DMS79 treated with DMSO at 0.1 percent for 48 hours (cell line): ENCODE results near the gene TOP2A.
A peak's percentile ranks its signal among the peaks of the same experiment; 100 is the strongest.
"Not testable (repeated sequence)": the region's sequence is repeated elsewhere in the genome, so short reads cannot be mapped to it uniquely, and the experiment has no call there.

ENCODE experiments used
- DNase-seq: peaks from one replicate; lab custom pipeline; 2025; lab: John Stamatoyannopoulos, UW

Gene TOP2A

DNA sequence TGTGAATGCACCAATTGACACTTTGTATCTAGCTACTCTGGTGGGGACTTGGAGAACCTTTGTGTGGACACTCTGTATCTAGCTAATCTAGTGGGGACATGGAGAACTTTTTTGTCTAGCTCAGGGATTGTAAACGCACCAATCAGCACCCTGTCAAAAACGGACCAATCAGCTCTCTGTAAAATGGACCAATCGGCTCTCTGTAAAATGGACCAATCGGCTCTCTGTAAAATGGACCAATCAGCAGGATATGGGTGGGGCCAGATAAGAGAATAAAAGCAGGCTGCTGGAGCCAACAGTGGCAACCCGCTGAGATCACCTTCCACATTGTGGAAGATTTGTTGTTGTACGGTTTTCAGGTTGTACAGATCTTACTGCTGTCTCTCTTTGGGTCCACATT is 41.2 kb downstream of the TOP2A start:
- DNase-seq: not testable (repeated sequence)

GRCh38 chr17:40375786-40376185 is 41.9 kb downstream of the TOP2A start:
- DNase-seq: not testable (repeated sequence)

GRCh38 chr17:40374821-40375498 is 42.7 kb downstream of the TOP2A start:
- no peak for DNase-seq

DNA sequence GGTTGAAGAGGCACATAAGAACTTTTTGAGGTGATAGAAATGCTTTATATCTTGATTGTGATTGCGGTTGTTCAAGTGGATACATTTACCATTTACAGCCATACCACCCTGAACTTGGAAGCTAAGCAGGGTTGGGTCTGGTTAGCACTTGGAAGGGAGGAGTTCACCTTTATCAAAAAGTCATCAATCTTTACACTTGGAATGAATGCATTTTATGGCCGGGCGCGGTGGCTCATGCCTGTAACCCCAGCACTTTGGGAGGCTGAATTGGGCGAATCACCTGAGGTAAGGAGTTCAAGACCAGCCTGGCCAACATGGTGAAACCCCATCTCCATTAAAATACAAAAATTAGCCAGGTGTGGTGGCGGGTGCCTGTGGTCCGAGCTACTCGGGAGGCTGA is 43.7 kb downstream of the TOP2A start:
- DNase-seq: no peak

DNA sequence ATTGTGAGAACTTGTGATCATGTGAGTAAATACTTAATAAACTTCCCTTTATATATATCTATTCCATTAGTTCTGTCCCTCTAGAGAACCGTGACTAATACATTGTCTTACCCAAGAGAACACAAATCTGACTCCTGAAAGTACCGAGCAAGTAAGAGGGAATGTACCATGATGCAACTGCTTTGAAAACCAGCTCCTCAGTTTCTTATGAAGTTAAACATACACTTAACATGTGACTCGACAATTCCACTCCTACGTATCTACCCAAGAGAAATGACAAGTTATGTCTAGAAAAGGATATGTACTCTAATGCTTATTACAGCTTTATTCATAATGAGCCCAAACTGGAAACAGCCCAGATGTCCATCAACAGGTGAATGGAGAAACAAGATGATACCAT is 44.4 kb downstream of the TOP2A start:
- DNase-seq: no peak

DNA sequence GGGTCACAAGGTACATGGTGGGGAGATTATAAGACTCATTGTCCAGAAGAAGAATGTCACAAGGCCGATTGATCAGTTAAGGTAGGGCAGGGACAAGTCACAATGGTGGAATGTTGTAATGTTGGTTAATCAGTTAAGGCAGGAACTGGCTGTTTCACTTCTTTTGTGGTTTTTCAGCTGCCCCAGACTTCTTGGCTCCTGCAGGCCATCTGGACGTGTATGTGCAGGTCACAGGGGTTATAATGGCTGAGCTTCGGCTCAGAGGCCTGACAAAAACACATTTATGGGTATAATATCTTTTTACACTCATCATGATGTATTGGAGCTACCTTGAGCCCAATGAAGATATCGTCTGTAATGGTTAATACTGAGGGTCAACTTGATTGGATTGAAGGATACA is 45.1 kb downstream of the TOP2A start:
- DNase-seq: not testable (repeated sequence)

DNA sequence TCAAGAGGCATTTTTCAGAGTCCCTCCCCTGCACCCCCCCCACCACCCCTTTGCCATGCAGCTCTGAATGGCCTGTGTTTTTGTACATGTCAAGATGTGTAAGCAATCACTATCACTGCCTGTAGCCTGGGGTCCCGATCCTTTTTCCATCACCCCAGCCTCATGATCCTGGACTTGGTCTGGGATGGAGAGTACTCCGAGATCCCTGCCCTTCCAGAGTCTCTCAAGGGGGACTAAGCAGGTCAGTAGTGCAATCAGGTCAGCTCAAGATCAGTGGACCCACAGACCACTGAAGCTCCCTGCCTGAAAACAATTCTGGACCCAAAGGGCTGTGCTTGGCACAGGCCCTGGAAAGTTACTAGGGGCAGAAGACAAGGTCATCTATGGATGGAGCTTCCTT is 45.7 kb downstream of the TOP2A start:
- no peak for DNase-seq

DNA sequence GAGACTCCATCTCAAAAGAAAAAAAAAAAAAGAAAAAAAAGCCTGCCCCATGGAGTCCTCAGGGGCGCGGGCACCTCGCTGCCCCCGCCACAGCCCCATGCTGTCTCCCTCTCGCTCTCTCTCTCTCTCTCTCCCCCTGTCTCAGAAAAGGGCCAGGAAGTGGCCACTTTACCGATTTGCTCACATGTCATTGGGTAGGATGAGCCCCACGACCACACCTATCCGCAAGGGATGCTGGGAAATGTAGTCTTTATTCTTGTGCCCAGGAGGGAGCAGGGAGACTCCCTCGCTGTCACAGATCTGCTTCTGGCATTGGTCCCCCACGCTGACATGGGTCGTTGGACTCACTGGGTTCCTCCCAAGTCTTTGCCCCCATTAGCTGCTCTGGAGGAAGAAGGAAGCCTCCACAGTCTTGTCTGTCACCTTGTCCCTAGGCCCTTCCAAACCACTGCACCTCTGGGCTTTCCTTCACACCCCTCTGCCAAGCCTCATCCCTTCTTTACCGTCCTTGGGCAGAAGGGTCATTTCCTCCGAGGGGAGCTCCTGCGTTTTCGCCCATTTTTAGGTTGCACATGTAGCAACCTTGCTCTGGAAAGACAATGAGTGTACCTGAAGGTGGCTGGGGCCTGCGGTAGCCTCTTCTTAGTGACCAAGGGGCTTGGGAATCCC is 46.3 kb downstream of the TOP2A start:
- DNase-seq: no peak

- no peak for DNase-seq
Measured at GRCh38 chr17:40369923-40370322, 47.8 kb downstream of the TOP2A start.

GRCh38 chr17:40367728-40368127 is 50.0 kb downstream of the TOP2A start:
- not testable (repeated sequence) for DNase-seq

GRCh38 chr17:40366861-40367518 is 50.7 kb downstream of the TOP2A start:
- DNase-seq: no peak

DNA sequence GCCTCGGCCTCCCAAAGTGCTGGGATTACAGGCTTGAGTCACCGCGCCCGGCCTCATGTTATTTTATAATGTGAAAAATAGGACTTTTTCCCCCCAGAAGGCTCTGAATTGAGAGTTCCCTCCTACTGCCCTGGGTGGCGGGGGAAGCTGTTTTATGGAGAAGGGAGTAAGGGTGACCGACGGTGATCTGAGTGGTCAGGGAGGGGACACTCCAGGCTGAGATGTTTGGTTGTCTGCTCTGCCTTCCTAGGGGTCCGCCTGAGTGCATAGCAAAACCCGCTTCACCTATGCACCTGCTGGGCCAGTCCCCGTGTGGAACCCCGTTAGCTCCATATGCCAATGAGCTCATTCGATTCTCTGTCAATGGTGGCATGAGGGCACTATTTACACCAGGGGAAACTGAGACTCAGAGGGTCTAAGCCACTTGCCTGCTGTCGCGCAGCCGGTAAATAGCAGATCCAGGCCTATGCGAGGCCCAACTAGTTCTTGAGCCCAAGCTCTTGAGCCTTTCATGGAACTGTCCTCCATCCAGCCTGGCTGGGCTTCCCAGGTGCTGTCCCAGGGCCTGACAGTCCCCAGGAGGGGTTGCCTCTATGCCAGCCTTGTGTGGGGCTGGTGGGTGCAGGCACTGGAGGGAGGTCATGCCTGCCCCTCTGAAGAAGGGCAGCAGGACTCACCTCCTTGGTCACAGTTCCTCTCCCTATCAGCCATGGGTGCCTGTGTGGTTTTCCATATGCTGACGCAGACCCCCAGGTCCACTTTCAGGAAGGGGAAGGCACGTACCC is 51.4 kb downstream of the TOP2A start:
- no peak for DNase-seq

- DNase-seq: no peak
Measured at GRCh38 chr17:40364906-40365305, 52.8 kb downstream of the TOP2A start.

GRCh38 chr17:40364121-40364861 is 53.4 kb downstream of the TOP2A start, which contains the start of gene GJD3:
Gene GJD3 (minus strand): TSS chr17:40364737. CDS start chr17:40363815, 922 bp downstream.
- no peak for DNase-seq

- DNase-seq: peak; percentile 28
Measured at GRCh38 chr17:40363111-40363827, 54.4 kb downstream of the TOP2A start.

- peak; percentile 79 for DNase-seq
Measured at GRCh38 chr17:40362696-40363110, 55.0 kb downstream of the TOP2A start.

- DNase-seq: no peak
Measured at GRCh38 chr17:40361925-40362695, 55.6 kb downstream of the TOP2A start.

GRCh38 chr17:40361063-40361924 is 56.4 kb downstream of the TOP2A start:
- DNase-seq: no peak

DNA sequence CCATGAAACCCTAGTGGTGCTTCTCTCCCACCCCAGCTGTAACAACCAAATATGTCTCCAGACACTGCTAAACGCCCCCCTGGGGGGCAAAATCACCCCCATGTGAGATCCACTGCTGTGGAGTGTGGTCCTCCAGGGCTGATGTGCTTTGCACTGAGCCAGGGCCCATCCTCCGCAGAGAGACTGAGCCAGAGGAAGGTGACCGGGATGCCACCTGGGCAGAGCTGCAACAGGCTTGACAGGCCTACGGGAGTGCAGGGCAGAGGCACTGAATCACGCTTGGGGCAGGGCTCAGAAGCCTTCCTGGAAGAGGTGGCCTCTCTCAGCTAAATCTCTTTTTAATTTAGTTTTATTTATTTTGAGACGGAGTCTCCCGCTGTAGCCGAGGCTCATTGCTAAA is 57.6 kb downstream of the TOP2A start:
- DNase-seq: no peak
